Stimulated activated CD8-positive, alpha-beta memory T cell treated with anti-CD3 and anti-CD28 coated beads, Interleukin-4, amount 100 ng/mL, for 1 hour (primary cell): ENCODE data around the gene PRICKLE1.

Source experiments
- DNase-seq, 2 donors: peaks; one replicate each; pipeline ENCODE4 v3.0.0-alpha.2; 2020; ENCODE audit warnings: low read depth in 2 of 2, low spot score in 1 of 2

The PRICKLE1 gene

GRCh38 chr12:42588524-42589464 lies 752 bp downstream of the PRICKLE1 start:
- DNase-seq, result no peak

GRCh38 chr12:42587601-42588523 lies 1.7 kb downstream of the PRICKLE1 start:
- no peak for DNase-seq

GRCh38 chr12:42586268-42586667 lies 3.3 kb downstream of the PRICKLE1 start:
- no peak for DNase-seq

GRCh38 chr12:42585841-42586216 lies 3.7 kb downstream of the PRICKLE1 start:
- no peak for DNase-seq

- DNase-seq, result no peak
Measured at GRCh38 chr12:42585154-42585840, 4.2 kb downstream of the PRICKLE1 start.

GRCh38 chr12:42584651-42585111 lies 4.9 kb downstream of the PRICKLE1 start:
- DNase-seq, result no peak

GRCh38 chr12:42583016-42583415 lies 6.5 kb downstream of the PRICKLE1 start:
- DNase-seq, result no peak

- DNase-seq, result no peak
Measured at GRCh38 chr12:42582498-42582897, 7.0 kb downstream of the PRICKLE1 start.

- DNase-seq, result no peak
Measured at GRCh38 chr12:42582050-42582449, 7.5 kb downstream of the PRICKLE1 start.

- DNase-seq, result no peak
Measured at GRCh38 chr12:42576374-42576773, 13.2 kb downstream of the PRICKLE1 start.

- no peak for DNase-seq
Measured at GRCh38 chr12:42575717-42576116, 13.8 kb downstream of the PRICKLE1 start.

GRCh38 chr12:42574851-42575266 lies 14.7 kb downstream of the PRICKLE1 start:
- no peak for DNase-seq

- no peak for DNase-seq
Measured at GRCh38 chr12:42571327-42572009, 18.1 kb downstream of the PRICKLE1 start.

GRCh38 chr12:42570076-42570475 lies 19.5 kb downstream of the PRICKLE1 start:
- DNase-seq, result no peak

GRCh38 chr12:42568952-42569915 lies 20.3 kb downstream of the PRICKLE1 start:
- DNase-seq, result no peak

GRCh38 chr12:42565633-42566032 lies 23.9 kb downstream of the PRICKLE1 start:
- DNase-seq, result no peak

- DNase-seq, result no peak
Measured at GRCh38 chr12:42564996-42565395, 24.6 kb downstream of the PRICKLE1 start.

- no peak for DNase-seq
Measured at GRCh38 chr12:42564556-42564955, 25.0 kb downstream of the PRICKLE1 start.

- DNase-seq, result no peak
Measured at GRCh38 chr12:42560977-42561376, 28.6 kb downstream of the PRICKLE1 start.
